ENCODE data around the gene NOCT.
"Not testable (repeated sequence)": the region's sequence is repeated elsewhere in the genome, so short reads cannot be mapped to it uniquely, and the experiment has no call there.

NOCT gene

GRCh38 chr4:138992676-138993075 is 22.9 kb upstream of the NOCT start:
- no peaks in the 10 kb centered on the region for H3K79me2 ChIP-seq (ENCODE audit: low read length)
- H3K4me2 ChIP-seq (ENCODE audit: low read depth, low read length) = no peak overlapping the region
- no peaks in the 10 kb centered on the region for H3F3A ChIP-seq (ENCODE audit: insufficient read depth, low read length)
- H3K9me2 ChIP-seq (replicated peaks; ENCODE audit: insufficient read depth, low read length) = no peaks in the 10 kb centered on the region
- H3K9me3 ChIP-seq (replicated peaks; ENCODE audit: insufficient read depth, low read length) = no peaks in the 10 kb centered on the region
- H3K4me1 ChIP-seq (ENCODE audit: low read length) = no peaks in the 10 kb centered on the region
- H4K20me1 ChIP-seq (ENCODE audit: insufficient read depth, low read length) = no peaks in the 10 kb centered on the region
- H3K27me3 ChIP-seq (replicated peaks; ENCODE audit: insufficient read depth, low read length) = no peaks in the 10 kb centered on the region
- no peak overlapping the region for H3K9ac ChIP-seq (ENCODE audit: low read length)
- H3K36me3 ChIP-seq (replicated peaks; ENCODE audit: insufficient read depth, low read length) = no peaks in the 10 kb centered on the region
- H3K27ac ChIP-seq (ENCODE audit: low read length) = no peak overlapping the region
- no peak overlapping the region for H2AFZ ChIP-seq (ENCODE audit: low read length)
- no peak overlapping the region for H3K4me3 ChIP-seq (ENCODE audit: low read length)
- TF ChIP-seq EZH2phosphoT487 (IDR thresholded peaks at IDR 0.05; ENCODE audit: low read length) = no peak
- TF ChIP-seq EZH2 (optimal IDR thresholded peaks at IDR 0.05; ENCODE audit: low read depth, low read length) = no peak
- TF ChIP-seq, protein P1, sequence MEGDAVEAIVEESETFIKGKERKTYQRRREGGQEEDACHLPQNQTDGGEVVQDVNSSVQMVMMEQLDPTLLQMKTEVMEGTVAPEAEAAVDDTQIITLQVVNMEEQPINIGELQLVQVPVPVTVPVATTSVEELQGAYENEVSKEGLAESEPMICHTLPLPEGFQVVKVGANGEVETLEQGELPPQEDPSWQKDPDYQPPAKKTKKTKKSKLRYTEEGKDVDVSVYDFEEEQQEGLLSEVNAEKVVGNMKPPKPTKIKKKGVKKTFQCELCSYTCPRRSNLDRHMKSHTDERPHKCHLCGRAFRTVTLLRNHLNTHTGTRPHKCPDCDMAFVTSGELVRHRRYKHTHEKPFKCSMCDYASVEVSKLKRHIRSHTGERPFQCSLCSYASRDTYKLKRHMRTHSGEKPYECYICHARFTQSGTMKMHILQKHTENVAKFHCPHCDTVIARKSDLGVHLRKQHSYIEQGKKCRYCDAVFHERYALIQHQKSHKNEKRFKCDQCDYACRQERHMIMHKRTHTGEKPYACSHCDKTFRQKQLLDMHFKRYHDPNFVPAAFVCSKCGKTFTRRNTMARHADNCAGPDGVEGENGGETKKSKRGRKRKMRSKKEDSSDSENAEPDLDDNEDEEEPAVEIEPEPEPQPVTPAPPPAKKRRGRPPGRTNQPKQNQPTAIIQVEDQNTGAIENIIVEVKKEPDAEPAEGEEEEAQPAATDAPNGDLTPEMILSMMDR (IDR thresholded peaks at IDR 0.05; ENCODE audit: low read length) = no peak
- DNase-seq = no peak

DNA sequence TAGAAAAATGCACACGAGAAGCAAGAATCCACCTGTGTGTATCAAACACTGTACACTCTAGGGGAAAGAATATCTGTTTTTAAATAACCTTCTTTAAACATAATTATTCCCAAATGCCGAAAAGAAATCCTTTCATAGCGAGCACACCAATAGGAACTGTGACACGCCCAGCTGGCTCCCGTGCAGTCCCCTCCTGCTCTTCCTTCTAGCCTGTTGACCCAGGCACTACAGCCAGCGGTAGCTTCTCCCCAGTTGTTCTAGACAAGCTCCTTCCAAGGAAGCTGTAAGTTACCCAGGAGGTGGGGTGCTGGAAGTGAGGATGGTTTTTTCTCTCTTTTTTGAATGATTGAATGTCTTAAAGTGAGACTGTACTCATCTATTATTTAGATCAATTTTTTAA is 19.5 kb upstream of the NOCT start:
- no peaks in the 10 kb centered on the region for H3K36me3 ChIP-seq (replicated peaks; ENCODE audit: insufficient read depth, low read length)

GRCh38 chr4:138999666-139000065 is 15.9 kb upstream of the NOCT start:
- Histone ChIP-seq H3K9me3 (replicated peaks; ENCODE audit: insufficient read depth, low read length) (no peaks in the 10 kb centered on the region), H3K9me2 (replicated peaks; ENCODE audit: insufficient read depth, low read length) (no peaks in the 10 kb centered on the region), H3K36me3 (replicated peaks; ENCODE audit: insufficient read depth, low read length) (no peaks in the 10 kb centered on the region), H3K27ac (ENCODE audit: low read length) (no peak overlapping the region), H3K27me3 (replicated peaks; ENCODE audit: insufficient read depth, low read length) (no peaks in the 10 kb centered on the region), H3K79me2 (ENCODE audit: low read length) (no peaks in the 10 kb centered on the region), H3K4me2 (ENCODE audit: low read depth, low read length) (no peak overlapping the region), H2AFZ (ENCODE audit: low read length) (no peak overlapping the region), H3F3A (ENCODE audit: insufficient read depth, low read length) (no peaks in the 10 kb centered on the region), H3K4me1 (ENCODE audit: low read length) (no peaks in the 10 kb centered on the region), H4K20me1 (ENCODE audit: insufficient read depth, low read length) (no peaks in the 10 kb centered on the region), H3K9ac (ENCODE audit: low read length) (no peak overlapping the region), H3K4me3 (ENCODE audit: low read length) (no peak overlapping the region)
- TF ChIP-seq, protein P1 (IDR thresholded peaks at IDR 0.05; ENCODE audit: low read length) = no peak
- TF ChIP-seq EZH2 (optimal IDR thresholded peaks at IDR 0.05; ENCODE audit: low read depth, low read length) (no peak), EZH2phosphoT487 (IDR thresholded peaks at IDR 0.05; ENCODE audit: low read length) (no peak)
- no peak for DNase-seq

More for the DNA sequence above, 19.5 kb upstream of the NOCT start:
- H3K9me2 ChIP-seq (replicated peaks; ENCODE audit: insufficient read depth, low read length) = no peaks in the 10 kb centered on the region
- no peak overlapping the region for H3K4me2 ChIP-seq (ENCODE audit: low read depth, low read length)
- H3K9ac ChIP-seq (ENCODE audit: low read length) = no peak overlapping the region
- H3K4me3 ChIP-seq (ENCODE audit: low read length) = no peak overlapping the region
- H3K27me3 ChIP-seq (replicated peaks; ENCODE audit: insufficient read depth, low read length) = no peaks in the 10 kb centered on the region
- DNase-seq = no peak
- H3F3A ChIP-seq (ENCODE audit: insufficient read depth, low read length) = no peaks in the 10 kb centered on the region
- no peaks in the 10 kb centered on the region for H3K4me1 ChIP-seq (ENCODE audit: low read length)
- H2AFZ ChIP-seq (ENCODE audit: low read length) = no peak overlapping the region
- no peaks in the 10 kb centered on the region for H4K20me1 ChIP-seq (ENCODE audit: insufficient read depth, low read length)
- TF ChIP-seq EZH2phosphoT487 (IDR thresholded peaks at IDR 0.05; ENCODE audit: low read length) (no peak), EZH2 (optimal IDR thresholded peaks at IDR 0.05; ENCODE audit: low read depth, low read length) (no peak)
- TF ChIP-seq, protein P1 (IDR thresholded peaks at IDR 0.05; ENCODE audit: low read length) = no peak
- no peaks in the 10 kb centered on the region for H3K79me2 ChIP-seq (ENCODE audit: low read length)
- H3K9me3 ChIP-seq (replicated peaks; ENCODE audit: insufficient read depth, low read length) = no peaks in the 10 kb centered on the region
- H3K27ac ChIP-seq (ENCODE audit: low read length) = no peak overlapping the region

GRCh38 chr4:139000134-139000533 is 15.4 kb upstream of the NOCT start:
- H2AFZ ChIP-seq (ENCODE audit: low read length); H3K4me2 ChIP-seq (ENCODE audit: low read depth, low read length); H3K36me3 ChIP-seq (replicated peaks; ENCODE audit: insufficient read depth, low read length); H3F3A ChIP-seq (ENCODE audit: insufficient read depth, low read length); H3K9me2 ChIP-seq (replicated peaks; ENCODE audit: insufficient read depth, low read length); H3K4me1 ChIP-seq (ENCODE audit: low read length); H3K4me3 ChIP-seq (ENCODE audit: low read length); H3K27me3 ChIP-seq (replicated peaks; ENCODE audit: insufficient read depth, low read length); H3K9me3 ChIP-seq (replicated peaks; ENCODE audit: insufficient read depth, low read length); H3K27ac ChIP-seq (ENCODE audit: low read length); H4K20me1 ChIP-seq (ENCODE audit: insufficient read depth, low read length); H3K79me2 ChIP-seq (ENCODE audit: low read length); H3K9ac ChIP-seq (ENCODE audit: low read length); DNase-seq: not testable (repeated sequence)

DNA sequence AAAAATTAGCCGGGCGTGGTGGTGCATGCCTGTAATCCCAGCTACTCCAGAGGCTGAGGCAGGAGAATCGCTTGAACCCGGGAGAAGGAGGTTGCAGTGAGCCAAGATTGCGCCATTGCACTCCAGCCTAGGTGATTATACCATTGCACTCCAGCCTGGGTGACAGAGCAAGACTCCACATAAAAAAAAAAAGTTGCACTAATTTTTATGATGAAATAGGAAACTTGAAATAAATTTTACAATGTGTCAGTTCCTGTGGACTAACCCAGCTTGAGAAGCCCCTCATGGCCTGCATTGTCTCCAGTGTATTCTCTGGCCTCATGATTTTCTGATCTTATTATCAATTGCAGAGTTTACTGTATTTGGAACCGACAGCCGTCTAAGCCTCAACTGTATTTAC is 14.2 kb upstream of the NOCT start:
- not testable (repeated sequence) for H3K27ac ChIP-seq (ENCODE audit: low read length); H3K36me3 ChIP-seq (replicated peaks; ENCODE audit: insufficient read depth, low read length); H2AFZ ChIP-seq (ENCODE audit: low read length); H3K27me3 ChIP-seq (replicated peaks; ENCODE audit: insufficient read depth, low read length); H3K4me2 ChIP-seq (ENCODE audit: low read depth, low read length); H3K79me2 ChIP-seq (ENCODE audit: low read length); H3K9ac ChIP-seq (ENCODE audit: low read length); H3F3A ChIP-seq (ENCODE audit: insufficient read depth, low read length); H3K9me3 ChIP-seq (replicated peaks; ENCODE audit: insufficient read depth, low read length); DNase-seq; H3K9me2 ChIP-seq (replicated peaks; ENCODE audit: insufficient read depth, low read length); H3K4me1 ChIP-seq (ENCODE audit: low read length); H4K20me1 ChIP-seq (ENCODE audit: insufficient read depth, low read length); H3K4me3 ChIP-seq (ENCODE audit: low read length)

DNA sequence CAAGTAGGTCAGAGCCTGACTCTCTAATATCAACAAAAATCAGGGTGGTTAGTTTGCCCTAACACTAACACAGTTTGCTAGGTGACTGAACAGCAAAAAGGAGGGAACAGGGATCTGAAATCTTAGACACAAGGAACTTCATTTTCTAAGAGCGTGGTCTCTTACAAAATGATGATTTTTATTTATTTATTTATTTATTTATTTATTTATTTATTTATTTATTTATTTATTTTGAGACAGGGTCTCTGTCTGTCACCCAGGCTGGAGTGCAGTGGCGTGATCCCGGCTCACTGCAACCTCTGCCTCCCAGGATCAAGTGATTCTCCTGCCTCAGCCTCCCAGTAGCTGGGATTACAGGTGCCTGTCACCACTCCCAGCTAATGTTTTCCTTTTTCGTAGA is 11.9 kb upstream of the NOCT start:
- DNase-seq; H3K9me3 ChIP-seq (replicated peaks; ENCODE audit: insufficient read depth, low read length); H3K4me1 ChIP-seq (ENCODE audit: low read length); H3K9me2 ChIP-seq (replicated peaks; ENCODE audit: insufficient read depth, low read length); H3K4me2 ChIP-seq (ENCODE audit: low read depth, low read length); H3F3A ChIP-seq (ENCODE audit: insufficient read depth, low read length); H3K36me3 ChIP-seq (replicated peaks; ENCODE audit: insufficient read depth, low read length); H3K4me3 ChIP-seq (ENCODE audit: low read length); H3K27ac ChIP-seq (ENCODE audit: low read length); H3K79me2 ChIP-seq (ENCODE audit: low read length); H4K20me1 ChIP-seq (ENCODE audit: insufficient read depth, low read length); H3K9ac ChIP-seq (ENCODE audit: low read length); H2AFZ ChIP-seq (ENCODE audit: low read length); H3K27me3 ChIP-seq (replicated peaks; ENCODE audit: insufficient read depth, low read length): not testable (repeated sequence)

Measured in MM.1S (cell line).